H1 (cell line): ENCODE measurements around the gene WDR91. TPM values are rescaled to one million over a fixed set of nuclear protein-coding genes. Genes with fewer than 3 reads are reported as not detected.

ENCODE experiments used
- CTCF ChIA-PET: fragments of 300-600 bp; sonication (Branson Sonifier 250); formaldehyde crosslinking; loops from one replicate; lab custom pipeline; 2021; ENCODE audit not compliant: partially characterized antibody; lab: Charles Lee
- POLR2A ChIA-PET: fragments of 300-600 bp; sonication (Branson Sonifier 250); formaldehyde crosslinking; loops from one replicate; lab custom pipeline; 2021; ENCODE audit warnings: inconsistent platforms; ENCODE audit not compliant: partially characterized antibody; lab: Charles Lee
- DNase-seq, 2 experiments: peaks; one replicate each; pipeline versions ENCODE4 v3.0.0 to v3.0.0-alpha.2; 2010 to 2022; ENCODE audit warnings: low spot score in 2 of 2, low read depth in 1 of 2, mixed read lengths in 1 of 2
- FAIRE-seq: peaks from 2 replicates; lab custom pipeline; 2011; peaks lifted over from hg19 to GRCh38; lab: Jason Lieb, UNC
- H2AFZ ChIP-seq: 2 replicates; pipeline ENCODE4 v1.8.1; 2012; ENCODE audit warnings: low read length, inconsistent platforms
- H2AK5ac ChIP-seq: 2 replicates; pipeline ENCODE4 v1.6.1; 2013; ENCODE audit warnings: low read depth, low read length
- H2BK120ac ChIP-seq: replicated peaks from 2 replicates; pipeline ENCODE3; 2013; ENCODE audit warnings: low read depth, low read length, inconsistent platforms
- H2BK12ac ChIP-seq: 2 replicates; pipeline ENCODE4 v1.6.1; 2013; ENCODE audit warnings: low read depth, low read length
- H2BK15ac ChIP-seq: 2 replicates; pipeline ENCODE4 v1.6.1; 2013; ENCODE audit warnings: low read length
- H2BK20ac ChIP-seq: 2 replicates; pipeline ENCODE4 v1.6.1; 2013; ENCODE audit warnings: low read length
- H2BK5ac ChIP-seq: 2 replicates; pipeline ENCODE4 v1.6.1; 2013; ENCODE audit warnings: low read depth, low read length
- H3K14ac ChIP-seq: 2 replicates; pipeline ENCODE4 v1.6.1; 2013; ENCODE audit warnings: inconsistent platforms; ENCODE audit not compliant: insufficient read length
- H3K18ac ChIP-seq: 2 replicates; pipeline ENCODE4 v1.6.1; 2013; ENCODE audit warnings: low read length; ENCODE audit errors: extremely low read depth
- H3K23ac ChIP-seq: 2 replicates; pipeline ENCODE4 v1.6.1; 2013; ENCODE audit warnings: inconsistent platforms; ENCODE audit not compliant: insufficient read length
- H3K23me2 ChIP-seq: 2 replicates; pipeline ENCODE4 v1.6.1; 2013; ENCODE audit warnings: low read depth, low read length
- H3K27ac ChIP-seq: 2 replicates; pipeline ENCODE4 v1.6.1; 2011; ENCODE audit warnings: low read depth, low read length, inconsistent platforms
- H3K27me3 ChIP-seq, 4 experiments: replicated peaks in 1 of 4; 1 replicate in 1 of 4; 2 replicates in 3 of 4; pipeline versions ENCODE4 v1.6.1 to v1.8.1; 2011 to 2013; ENCODE audit warnings: low read length in 3 of 4, mild to moderate bottlenecking in 3 of 4, inconsistent platforms in 2 of 4, mixed read lengths in 2 of 4, moderate library complexity in 1 of 4; ENCODE audit not compliant: control insufficient read depth in 3 of 4, insufficient read depth in 3 of 4; ENCODE audit errors: extremely low read depth in 1 of 4
- H3K36me3 ChIP-seq, 4 experiments: 2 replicates each; pipeline versions ENCODE4 v1.6.1 to v1.8.1; 2011 to 2013; ENCODE audit warnings: mild to moderate bottlenecking in 4 of 4, low read length in 3 of 4, moderate library complexity in 2 of 4, control low read depth in 1 of 4, inconsistent platforms in 1 of 4; ENCODE audit not compliant: insufficient read depth in 4 of 4, control insufficient read depth in 2 of 4
- H3K4ac ChIP-seq: replicated peaks from 2 replicates; pipeline ENCODE3; 2013; ENCODE audit warnings: low read length, low read depth, mixed read lengths, inconsistent platforms; ENCODE audit not compliant: insufficient read length
- H3K4me1 ChIP-seq, 4 experiments: replicated peaks in 1 of 4; 1 replicate in 1 of 4; 2 replicates in 3 of 4; pipeline versions ENCODE4 v1.6.1 to v1.8.1; 2011 to 2013; ENCODE audit warnings: low read length in 3 of 4, inconsistent platforms in 2 of 4, mixed read lengths in 1 of 4; ENCODE audit not compliant: insufficient read depth in 4 of 4, control insufficient read depth in 3 of 4
- H3K4me2 ChIP-seq, 2 experiments: 2 replicates each; pipeline versions ENCODE4 v1.6.1 to v1.8.1; 2011 to 2013; ENCODE audit warnings: low read depth in 2 of 2, low read length in 2 of 2, control low read depth in 1 of 2, inconsistent platforms in 1 of 2, mild to moderate bottlenecking in 1 of 2; ENCODE audit not compliant: insufficient read depth in 1 of 2
- H3K4me3 ChIP-seq, 4 experiments: fragments of 200-600, 300-600 bp in 1 of 4; sonication (generic), shearing (Covaris generic), sonication (Bioruptor Twin) in 1 of 4; 2 replicates each; pipeline versions ENCODE4 v1.5.1 to v1.8.1; 2011 to 2016; ENCODE audit warnings: low read length in 4 of 4, low read depth in 3 of 4, control low read depth in 2 of 4, inconsistent platforms in 2 of 4, mild to moderate bottlenecking in 2 of 4, mixed read lengths in 1 of 4, moderate library complexity in 1 of 4; ENCODE audit not compliant: insufficient read depth in 2 of 4; ENCODE audit errors: extremely low read depth in 1 of 4
- H3K56ac ChIP-seq: replicated peaks from 2 replicates; pipeline ENCODE3; 2013; ENCODE audit warnings: low read depth, mild to moderate bottlenecking, mixed read lengths, low read length, inconsistent platforms; ENCODE audit not compliant: insufficient read length
- H3K79me1 ChIP-seq: 2 replicates; pipeline ENCODE4 v1.6.1; 2013; ENCODE audit warnings: low read depth, low read length, control low read depth
- H3K79me2 ChIP-seq, 2 experiments: 2 replicates each; pipeline versions ENCODE4 v1.6.1 to v1.8.1; 2012 to 2013; ENCODE audit warnings: low read length in 2 of 2, mild to moderate bottlenecking in 2 of 2, inconsistent platforms in 1 of 2; ENCODE audit not compliant: insufficient read depth in 2 of 2, control insufficient read depth in 1 of 2
- H3K9ac ChIP-seq, 4 experiments: replicated peaks in 1 of 4; 1 replicate in 1 of 4; 2 replicates in 3 of 4; pipeline versions ENCODE4 v1.6.1 to v1.8.1; 2011 to 2013; ENCODE audit warnings: low read depth in 3 of 4, low read length in 3 of 4, control low read depth in 2 of 4, mild to moderate bottlenecking in 2 of 4, moderate library complexity in 2 of 4, inconsistent platforms in 1 of 4; ENCODE audit errors: extremely low read depth in 1 of 4
- H3K9me3 ChIP-seq, 2 experiments: 2 replicates each; pipeline versions ENCODE4 v1.6.1 to v1.8.1; 2012 to 2013; ENCODE audit warnings: mild to moderate bottlenecking in 2 of 2, moderate library complexity in 2 of 2, control low read depth in 1 of 2, inconsistent platforms in 1 of 2, low read depth in 1 of 2, low read length in 1 of 2, mixed read lengths in 1 of 2; ENCODE audit not compliant: insufficient read depth in 2 of 2
- H4K20me1 ChIP-seq, 2 experiments: replicated peaks in 1 of 2; 2 replicates each; pipeline versions ENCODE3 to v1.8.1; 2011 to 2013; ENCODE audit warnings: inconsistent platforms in 2 of 2, low read length in 2 of 2, mild to moderate bottlenecking in 1 of 2; ENCODE audit not compliant: insufficient read depth in 2 of 2, control insufficient read depth in 1 of 2
- H4K5ac ChIP-seq: 2 replicates; pipeline ENCODE4 v1.6.1; 2013; ENCODE audit warnings: low read length, low read depth, mixed read lengths, inconsistent platforms; ENCODE audit not compliant: insufficient read length
- H4K8ac ChIP-seq: 2 replicates; pipeline ENCODE4 v1.8.0; 2013; ENCODE audit warnings: mild to moderate bottlenecking, moderate library complexity, low read length, inconsistent platforms; ENCODE audit not compliant: insufficient read depth; ENCODE audit errors: extremely low read depth
- H4K91ac ChIP-seq: replicated peaks from 2 replicates; pipeline ENCODE3; 2013; ENCODE audit warnings: low read length, mixed read lengths, inconsistent platforms; ENCODE audit not compliant: insufficient read length
- CBX8 ChIP-seq: fragments of 300-800, 300-1000 bp; sonication (generic); IDR thresholded peaks from 2 replicates; pipeline ENCODE4 v1.7.1; 2016; ENCODE audit warnings: low read depth, low read length, borderline replicate concordance
- CTBP2 ChIP-seq: IDR thresholded peaks from 2 replicates; pipeline ENCODE4 v1.7.0; 2011; ENCODE audit warnings: borderline replicate concordance, mild to moderate bottlenecking, moderate library complexity, mixed read lengths, low read length; ENCODE audit not compliant: insufficient read depth, insufficient read length
- EP300 ChIP-seq, 2 experiments: IDR thresholded peaks; 1 replicate in 1 of 2; 2 replicates in 1 of 2; pipeline ENCODE4 v1.6.1; 2011 to 2012; ENCODE audit warnings: low read depth in 2 of 2, low read length in 2 of 2, mild to moderate bottlenecking in 2 of 2, borderline replicate concordance in 1 of 2, inconsistent platforms in 1 of 2, moderate library complexity in 1 of 2
- HDAC2 ChIP-seq, 2 experiments: fragments of 300-600 bp in 1 of 2; sonication (generic) in 1 of 2; IDR thresholded peaks; 2 replicates each; pipeline ENCODE4 v1.6.1; 2011 to 2012; ENCODE audit warnings: low read depth in 2 of 2, low read length in 2 of 2, mild to moderate bottlenecking in 2 of 2, moderate library complexity in 2 of 2, borderline replicate concordance in 1 of 2, inconsistent platforms in 1 of 2
- JUN ChIP-seq: IDR thresholded peaks from 2 replicates; pipeline ENCODE4 v1.6.1; 2011; ENCODE audit warnings: low read depth, mild to moderate bottlenecking, improper control_type of control experiment, low read length
- PHF8 ChIP-seq: fragments of 200-600 bp; sonication (generic); conservative IDR thresholded peaks from 2 replicates; pipeline ENCODE4 v1.7.1; 2012; ENCODE audit warnings: low read depth, mild to moderate bottlenecking, inconsistent platforms, low read length, moderate library complexity
- POLR2A ChIP-seq, 2 experiments: IDR thresholded peaks; 1 replicate in 1 of 2; 2 replicates in 1 of 2; pipeline ENCODE4 v1.6.1; 2011; ENCODE audit warnings: low read depth in 2 of 2, low read length in 2 of 2, mild to moderate bottlenecking in 2 of 2; ENCODE audit errors: control extremely low read depth in 1 of 2
- SAP30 ChIP-seq: fragments of 300-600 bp; sonication (generic); IDR thresholded peaks from 2 replicates; pipeline ENCODE4 v1.7.1; 2012; ENCODE audit warnings: low read length, moderate library complexity, mild to moderate bottlenecking, inconsistent platforms; ENCODE audit not compliant: insufficient read depth, insufficient replicate concordance
- USF2 ChIP-seq: IDR thresholded peaks from 2 replicates; pipeline ENCODE4 v1.6.1; 2011; ENCODE audit warnings: low read length, improper control_type of control experiment
- WGBS, 2 experiments: shearing (Covaris generic) in 1 of 2; methylation state at CpG; one replicate each; pipeline versions ENCODE4 v1.1.6 to v1.1.7; 2013 to 2015; ENCODE audit warnings: low lambda C conversion rate in 2 of 2, mixed read lengths in 2 of 2, inconsistent platforms in 1 of 2, low coverage in 1 of 2, missing lambda C conversion rate in 1 of 2; ENCODE audit not compliant: insufficient replicate concordance in 2 of 2, insufficient coverage in 1 of 2, insufficient read length in 1 of 2; ENCODE audit errors: extremely low coverage in 1 of 2, missing lambda C conversion rate in 1 of 2; 5-methylcytosine and 5-hydroxymethylcytosine counted together
- polyA plus RNA-seq, 7 experiments: library from polyadenylated mRNA; depleted of rRNA in 3 of 7; stranded (reverse) in 5 of 7; unstranded in 2 of 7; fragments of >200 nt in 5 of 7; fragments of 200-250 nt in 2 of 7; gene quantifications; 1 replicate in 5 of 7; 2 replicates in 1 of 7; 4 replicates in 1 of 7; pipeline versions ENCODE4 v1.2.1 to v1.2.3, GENCODE V29; 2011 to 2013; ENCODE audit warnings: missing spikeins in 2 of 7, mixed read lengths in 2 of 7
- total RNA-seq: library from RNA; stranded (reverse); fragmentation: NEBNext Ultra II Directional; extraction: Animal tissue kit (Norgen Biotek cat#: 25700); gene quantifications from 2 replicates; pipeline ENCODE4 v1.2.1, GENCODE V29; 2021

WDR91 gene
- total and polyA plus RNA-seq, 2 of the 8 experiments (the other 6 are each of a cell fraction or from before 2014, with no cell fraction given): 8.2 to 14.7 TPM

GRCh38 chr7:135183478-135183877 lies 27.8 kb downstream of the WDR91 start:
- H3K56ac ChIP-seq: no peak overlapping the region
- DNase-seq (no peak), FAIRE-seq (no peak)
- no peak overlapping the region for H3K18ac ChIP-seq
- peaks cover 22 to 35% of the 10 kb centered on the region in 2 experiments for H3K9me3 ChIP-seq
- H2BK15ac ChIP-seq: no peak overlapping the region
- H3K27ac ChIP-seq: no peak overlapping the region
- no peak overlapping the region for H3K4me2 ChIP-seq
- H3K4me1 ChIP-seq: no peaks in the 10 kb centered on the region
- no peak overlapping the region for H3K9ac ChIP-seq
- H3K27me3 ChIP-seq: no peaks in the 10 kb centered on the region
- H3K79me1 ChIP-seq: no peaks in the 10 kb centered on the region
- H4K20me1 ChIP-seq: no peaks in the 10 kb centered on the region
- H2BK12ac ChIP-seq: no peak overlapping the region
- no peak overlapping the region for H4K8ac ChIP-seq
- H3K36me3 ChIP-seq: peaks cover 0 to 13% (median 2%) of the 10 kb centered on the region in 4 experiments; a peak in 5 of 8 replicates
- H3K23ac ChIP-seq: no peak overlapping the region
- no peaks in the 10 kb centered on the region for H3K79me2 ChIP-seq
- ChIA-PET CTCF (interaction anchor here (1.1 kb wide), 1 partner anchor 15 kb away, joined by 5 read pairs; no protein-coding TSS in a partner anchor), POLR2A (interaction anchor here (1.2 to 1.4 kb wide), 2 partner anchors 18 to 91 kb away, joined by 3 read pairs; no protein-coding TSS in a partner anchor)
- no peak overlapping the region for H3K14ac ChIP-seq
- H2BK120ac ChIP-seq: no peak overlapping the region
- no peak overlapping the region for H2BK5ac ChIP-seq
- TF ChIP-seq HDAC2 (IDR thresholded peaks at IDR 0.05; ENCODE audit: borderline replicate concordance in 1 of 2, low read depth in 2 of 2, low read length in 2 of 2) (no peak), JUN (no peak), PHF8 (no peak), POLR2A (IDR thresholded peaks at IDR 0.05; ENCODE audit: control extremely low read depth in 1 of 2, low read depth in 2 of 2, low read length in 2 of 2) (no peak), SAP30 (no peak), EP300 (IDR thresholded peaks at IDR 0.05; ENCODE audit: borderline replicate concordance in 1 of 2, low read depth in 2 of 2, low read length in 2 of 2) (no peak), CBX8 (no peak), USF2 (no peak), CTBP2 (no peak)
- TF ChIP-seq, all 59 proteins: peak for 0
- WGBS, 2 experiments: 90% methylated on average over 7 of the region's 7 CpGs; no CpG with 5 or more reads in 1 of the 2 experiments
- Histone ChIP-seq H4K5ac (no peak overlapping the region), H2AK5ac (no peak overlapping the region), H3K23me2 (no peaks in the 10 kb centered on the region), H3K4me3 (no peak overlapping the region), H2BK20ac (no peak overlapping the region), H3K4ac (no peak overlapping the region), H2AFZ (no peak overlapping the region), H4K91ac (no peak overlapping the region)
